ENCODE data around the gene LPIN1. TPM values are rescaled to one million over a fixed set of nuclear protein-coding genes. Genes with fewer than 3 reads are reported as not detected.

LPIN1 gene
- total and polyA plus RNA-seq, 2 of the 13 experiments (the other 11 are each of a cell fraction or from before 2014, with no cell fraction given), result 9.7 to 19.4 TPM

- TF ChIP-seq, protein P1, sequence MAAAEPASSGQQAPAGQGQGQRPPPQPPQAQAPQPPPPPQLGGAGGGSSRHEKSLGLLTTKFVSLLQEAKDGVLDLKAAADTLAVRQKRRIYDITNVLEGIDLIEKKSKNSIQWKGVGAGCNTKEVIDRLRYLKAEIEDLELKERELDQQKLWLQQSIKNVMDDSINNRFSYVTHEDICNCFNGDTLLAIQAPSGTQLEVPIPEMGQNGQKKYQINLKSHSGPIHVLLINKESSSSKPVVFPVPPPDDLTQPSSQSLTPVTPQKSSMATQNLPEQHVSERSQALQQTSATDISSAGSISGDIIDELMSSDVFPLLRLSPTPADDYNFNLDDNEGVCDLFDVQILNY (CRISPR knock-in tag; conservative IDR thresholded peaks at IDR 0.05), result no peak
- TF ChIP-seq POLR2A (IDR thresholded peaks at IDR 0.05; ENCODE audit: insufficient read depth in 1 of 2, low read depth in 2 of 2, low read length in 2 of 2) (no peak), GMEB1 (CRISPR knock-in tag; IDR thresholded peaks at IDR 0.05; ENCODE audit: borderline replicate concordance) (no peak), WIZ (CRISPR knock-in tag; IDR thresholded peaks at IDR 0.05) (no peak), ZNF274 (CRISPR knock-in tag; IDR thresholded peaks at IDR 0.05) (no peak), CHCHD3 (CRISPR knock-in tag; IDR thresholded peaks at IDR 0.05) (no peak), TBX2 (CRISPR knock-in tag; IDR thresholded peaks at IDR 0.05; ENCODE audit: borderline replicate concordance) (peak; percentile 37; the same call in 1 of the 2 replicates), HIVEP1 (CRISPR knock-in tag; IDR thresholded peaks at IDR 0.05) (no peak)
- TF ChIP-seq, protein P2, sequence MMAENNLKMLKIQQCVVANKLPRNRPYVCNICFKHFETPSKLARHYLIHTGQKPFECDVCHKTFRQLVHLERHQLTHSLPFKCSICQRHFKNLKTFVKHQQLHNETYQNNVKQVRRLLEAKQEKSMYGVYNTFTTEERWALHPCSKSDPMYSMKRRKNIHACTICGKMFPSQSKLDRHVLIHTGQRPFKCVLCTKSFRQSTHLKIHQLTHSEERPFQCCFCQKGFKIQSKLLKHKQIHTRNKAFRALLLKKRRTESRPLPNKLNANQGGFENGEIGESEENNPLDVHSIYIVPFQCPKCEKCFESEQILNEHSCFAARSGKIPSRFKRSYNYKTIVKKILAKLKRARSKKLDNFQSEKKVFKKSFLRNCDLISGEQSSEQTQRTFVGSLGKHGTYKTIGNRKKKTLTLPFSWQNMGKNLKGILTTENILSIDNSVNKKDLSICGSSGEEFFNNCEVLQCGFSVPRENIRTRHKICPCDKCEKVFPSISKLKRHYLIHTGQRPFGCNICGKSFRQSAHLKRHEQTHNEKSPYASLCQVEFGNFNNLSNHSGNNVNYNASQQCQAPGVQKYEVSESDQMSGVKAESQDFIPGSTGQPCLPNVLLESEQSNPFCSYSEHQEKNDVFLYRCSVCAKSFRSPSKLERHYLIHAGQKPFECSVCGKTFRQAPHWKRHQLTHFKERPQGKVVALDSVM (CRISPR knock-in tag; IDR thresholded peaks at IDR 0.05), result no peak
- TF ChIP-seq, protein P3, sequence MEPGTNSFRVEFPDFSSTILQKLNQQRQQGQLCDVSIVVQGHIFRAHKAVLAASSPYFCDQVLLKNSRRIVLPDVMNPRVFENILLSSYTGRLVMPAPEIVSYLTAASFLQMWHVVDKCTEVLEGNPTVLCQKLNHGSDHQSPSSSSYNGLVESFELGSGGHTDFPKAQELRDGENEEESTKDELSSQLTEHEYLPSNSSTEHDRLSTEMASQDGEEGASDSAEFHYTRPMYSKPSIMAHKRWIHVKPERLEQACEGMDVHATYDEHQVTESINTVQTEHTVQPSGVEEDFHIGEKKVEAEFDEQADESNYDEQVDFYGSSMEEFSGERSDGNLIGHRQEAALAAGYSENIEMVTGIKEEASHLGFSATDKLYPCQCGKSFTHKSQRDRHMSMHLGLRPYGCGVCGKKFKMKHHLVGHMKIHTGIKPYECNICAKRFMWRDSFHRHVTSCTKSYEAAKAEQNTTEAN (CRISPR knock-in tag; conservative IDR thresholded peaks at IDR 0.05), result no peak
- TF ChIP-seq, protein P4, sequence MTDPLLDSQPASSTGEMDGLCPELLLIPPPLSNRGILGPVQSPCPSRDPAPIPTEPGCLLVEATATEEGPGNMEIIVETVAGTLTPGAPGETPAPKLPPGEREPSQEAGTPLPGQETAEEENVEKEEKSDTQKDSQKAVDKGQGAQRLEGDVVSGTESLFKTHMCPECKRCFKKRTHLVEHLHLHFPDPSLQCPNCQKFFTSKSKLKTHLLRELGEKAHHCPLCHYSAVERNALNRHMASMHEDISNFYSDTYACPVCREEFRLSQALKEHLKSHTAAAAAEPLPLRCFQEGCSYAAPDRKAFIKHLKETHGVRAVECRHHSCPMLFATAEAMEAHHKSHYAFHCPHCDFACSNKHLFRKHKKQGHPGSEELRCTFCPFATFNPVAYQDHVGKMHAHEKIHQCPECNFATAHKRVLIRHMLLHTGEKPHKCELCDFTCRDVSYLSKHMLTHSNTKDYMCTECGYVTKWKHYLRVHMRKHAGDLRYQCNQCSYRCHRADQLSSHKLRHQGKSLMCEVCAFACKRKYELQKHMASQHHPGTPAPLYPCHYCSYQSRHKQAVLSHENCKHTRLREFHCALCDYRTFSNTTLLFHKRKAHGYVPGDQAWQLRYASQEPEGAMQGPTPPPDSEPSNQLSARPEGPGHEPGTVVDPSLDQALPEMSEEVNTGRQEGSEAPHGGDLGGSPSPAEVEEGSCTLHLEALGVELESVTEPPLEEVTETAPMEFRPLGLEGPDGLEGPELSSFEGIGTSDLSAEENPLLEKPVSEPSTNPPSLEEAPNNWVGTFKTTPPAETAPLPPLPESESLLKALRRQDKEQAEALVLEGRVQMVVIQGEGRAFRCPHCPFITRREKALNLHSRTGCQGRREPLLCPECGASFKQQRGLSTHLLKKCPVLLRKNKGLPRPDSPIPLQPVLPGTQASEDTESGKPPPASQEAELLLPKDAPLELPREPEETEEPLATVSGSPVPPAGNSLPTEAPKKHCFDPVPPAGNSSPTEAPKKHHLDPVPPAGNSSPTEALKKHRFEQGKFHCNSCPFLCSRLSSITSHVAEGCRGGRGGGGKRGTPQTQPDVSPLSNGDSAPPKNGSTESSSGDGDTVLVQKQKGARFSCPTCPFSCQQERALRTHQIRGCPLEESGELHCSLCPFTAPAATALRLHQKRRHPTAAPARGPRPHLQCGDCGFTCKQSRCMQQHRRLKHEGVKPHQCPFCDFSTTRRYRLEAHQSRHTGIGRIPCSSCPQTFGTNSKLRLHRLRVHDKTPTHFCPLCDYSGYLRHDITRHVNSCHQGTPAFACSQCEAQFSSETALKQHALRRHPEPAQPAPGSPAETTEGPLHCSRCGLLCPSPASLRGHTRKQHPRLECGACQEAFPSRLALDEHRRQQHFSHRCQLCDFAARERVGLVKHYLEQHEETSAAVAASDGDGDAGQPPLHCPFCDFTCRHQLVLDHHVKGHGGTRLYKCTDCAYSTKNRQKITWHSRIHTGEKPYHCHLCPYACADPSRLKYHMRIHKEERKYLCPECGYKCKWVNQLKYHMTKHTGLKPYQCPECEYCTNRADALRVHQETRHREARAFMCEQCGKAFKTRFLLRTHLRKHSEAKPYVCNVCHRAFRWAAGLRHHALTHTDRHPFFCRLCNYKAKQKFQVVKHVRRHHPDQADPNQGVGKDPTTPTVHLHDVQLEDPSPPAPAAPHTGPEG (CRISPR knock-in tag; IDR thresholded peaks at IDR 0.05), result peak; percentile 38; the same call in 1 of the 2 replicates
Observed at GRCh38 chr2:11698009-11698922, 48.2 kb upstream of the LPIN1 start (continued).
